NB4 (cell line): ENCODE data around the gene CTXND1.

Source experiments
- CTCF ChIP-seq: IDR thresholded peaks from one replicate; pipeline ENCODE4 v1.5.1; 2012; ENCODE audit warnings: low read depth, low read length
- POLR2A ChIP-seq: IDR thresholded peaks from 2 replicates; pipeline ENCODE4 v1.6.1; 2011; ENCODE audit warnings: mild to moderate bottlenecking; ENCODE audit not compliant: insufficient read length; ENCODE audit errors: extremely low read depth

- no peak for TF ChIP-seq POLR2A
- no peak for TF ChIP-seq CTCF
Measured at GRCh38 chr15:80191198-80191597, 60.8 kb downstream of the CTXND1 start.
